OCI-LY7 (cell line): ENCODE data around the gene CAPN10.

Experiments used
- EZH2phosphoT487 ChIP-seq: fragments of 200-600 bp; sonication (generic); IDR thresholded peaks from 2 replicates; pipeline ENCODE4 v1.6.1; 2018; ENCODE audit warnings: low read depth, borderline replicate concordance, mild to moderate bottlenecking, mixed run types, antibody characterized with exemption, low read length, moderate library complexity, mixed read lengths
- TF ChIP-seq, protein P1 (sequence below): fragments of 200-600 bp; sonication (generic); conservative IDR thresholded peaks from 2 replicates; pipeline ENCODE4 v1.5.1; 2014; ENCODE audit warnings: mild to moderate bottlenecking, antibody characterized with exemption, low read length, moderate library complexity, mixed read lengths

DNA sequence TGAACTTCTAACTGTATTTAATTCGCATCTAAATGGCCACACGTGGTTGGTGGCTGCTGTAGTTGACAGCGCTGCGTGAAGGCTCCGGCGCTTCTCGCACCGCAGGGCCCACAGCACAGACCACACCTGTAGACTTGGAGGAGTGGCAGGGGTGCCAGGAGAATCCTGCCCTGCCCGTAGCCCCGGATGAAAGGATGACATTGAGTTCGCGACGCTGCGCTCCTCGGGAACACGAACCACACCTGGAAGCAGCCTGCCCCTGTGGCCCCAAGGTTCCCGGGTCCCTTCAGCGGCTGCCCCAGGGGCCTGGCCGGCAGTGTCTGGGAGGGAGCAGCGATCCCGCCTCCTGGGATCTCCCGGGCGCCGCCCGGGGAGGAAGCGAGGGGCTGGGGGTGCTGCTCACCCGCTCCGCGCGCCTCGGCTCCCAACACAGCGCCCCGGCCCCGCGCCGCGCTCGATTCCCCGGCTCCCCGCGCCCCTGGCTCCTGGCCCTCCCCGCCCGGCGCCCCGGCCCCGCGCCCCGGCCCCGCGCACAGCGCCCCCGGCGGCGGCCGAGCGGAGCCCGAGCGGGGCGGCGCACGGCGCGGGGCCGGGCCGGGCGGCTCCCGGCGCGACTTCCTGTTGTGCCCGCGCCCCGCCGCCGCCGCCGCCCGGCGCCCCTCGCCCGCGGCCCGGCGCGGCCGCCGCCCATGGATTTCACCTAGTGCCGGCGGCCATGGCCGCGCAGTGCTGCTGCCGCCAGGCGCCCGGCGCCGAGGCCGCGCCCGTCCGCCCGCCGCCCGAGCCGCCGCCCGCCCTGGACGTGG is 18.5 kb upstream of the CAPN10 start, which contains the start of gene RNPEPL1:
- TF ChIP-seq, protein P1, sequence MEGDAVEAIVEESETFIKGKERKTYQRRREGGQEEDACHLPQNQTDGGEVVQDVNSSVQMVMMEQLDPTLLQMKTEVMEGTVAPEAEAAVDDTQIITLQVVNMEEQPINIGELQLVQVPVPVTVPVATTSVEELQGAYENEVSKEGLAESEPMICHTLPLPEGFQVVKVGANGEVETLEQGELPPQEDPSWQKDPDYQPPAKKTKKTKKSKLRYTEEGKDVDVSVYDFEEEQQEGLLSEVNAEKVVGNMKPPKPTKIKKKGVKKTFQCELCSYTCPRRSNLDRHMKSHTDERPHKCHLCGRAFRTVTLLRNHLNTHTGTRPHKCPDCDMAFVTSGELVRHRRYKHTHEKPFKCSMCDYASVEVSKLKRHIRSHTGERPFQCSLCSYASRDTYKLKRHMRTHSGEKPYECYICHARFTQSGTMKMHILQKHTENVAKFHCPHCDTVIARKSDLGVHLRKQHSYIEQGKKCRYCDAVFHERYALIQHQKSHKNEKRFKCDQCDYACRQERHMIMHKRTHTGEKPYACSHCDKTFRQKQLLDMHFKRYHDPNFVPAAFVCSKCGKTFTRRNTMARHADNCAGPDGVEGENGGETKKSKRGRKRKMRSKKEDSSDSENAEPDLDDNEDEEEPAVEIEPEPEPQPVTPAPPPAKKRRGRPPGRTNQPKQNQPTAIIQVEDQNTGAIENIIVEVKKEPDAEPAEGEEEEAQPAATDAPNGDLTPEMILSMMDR, result no peak
- no peak for TF ChIP-seq EZH2phosphoT487
